DND-41 (cell line): Measurements from ENCODE around the gene CAV2.

ENCODE experiments used
- ATAC-seq: fragments of 200-7000 bp; cut with Tn5 transposase; 3 replicates; pipeline ENCODE4 v1.9.1; 2021; ENCODE audit warnings: low read depth; ENCODE audit not compliant: insufficient read depth
- DNase-seq: peaks from one replicate; pipeline ENCODE4 v3.0.0-alpha.2; 2020
- H2AFZ ChIP-seq: 2 replicates; pipeline ENCODE4 v1.6.0; 2012; ENCODE audit warnings: low read depth, low read length
- H3K27ac ChIP-seq: 2 replicates; pipeline ENCODE4 v1.5.1; 2012; ENCODE audit warnings: low read length, inconsistent platforms
- H3K27me3 ChIP-seq: fragments of 200-600 bp; sonication (generic); 2 replicates; pipeline ENCODE4 v1.6.0; 2012; ENCODE audit warnings: low read length, mild to moderate bottlenecking, inconsistent platforms; ENCODE audit not compliant: insufficient read depth, poor library complexity
- H3K36me3 ChIP-seq: 2 replicates; pipeline ENCODE4 v1.5.1; 2012; ENCODE audit warnings: low read length, inconsistent platforms; ENCODE audit not compliant: insufficient read depth
- H3K4me1 ChIP-seq: 2 replicates; pipeline ENCODE4 v1.5.1; 2012; ENCODE audit warnings: mild to moderate bottlenecking, low read length; ENCODE audit not compliant: insufficient read depth
- H3K4me2 ChIP-seq: 2 replicates; pipeline ENCODE4 v1.6.0; 2012; ENCODE audit warnings: mild to moderate bottlenecking, moderate library complexity, low read length, inconsistent platforms; ENCODE audit not compliant: insufficient read depth
- H3K4me3 ChIP-seq, 2 experiments: fragments of 200-600 bp in 1 of 2; shearing (Covaris generic) in 1 of 2; 2 replicates each; pipeline ENCODE4 v1.5.1; 2012 to 2016; ENCODE audit warnings: inconsistent platforms in 2 of 2, low read length in 2 of 2, mild to moderate bottlenecking in 2 of 2, low read depth in 1 of 2, moderate library complexity in 1 of 2
- H3K79me2 ChIP-seq: 2 replicates; pipeline ENCODE4 v1.6.0; 2012; ENCODE audit warnings: low read length, inconsistent platforms; ENCODE audit not compliant: insufficient read depth
- H3K9ac ChIP-seq: 2 replicates; pipeline ENCODE4 v1.6.0; 2012; ENCODE audit warnings: low read depth, mild to moderate bottlenecking, inconsistent platforms, low read length, moderate library complexity
- H3K9me3 ChIP-seq: 2 replicates; pipeline ENCODE4 v1.5.1; 2012; ENCODE audit warnings: low read length, moderate library complexity, mild to moderate bottlenecking, inconsistent platforms; ENCODE audit not compliant: insufficient read depth, severe bottlenecking
- H4K20me1 ChIP-seq: 2 replicates; pipeline ENCODE4 v1.6.0; 2012; ENCODE audit warnings: low read length; ENCODE audit not compliant: insufficient read depth
- EZH2 ChIP-seq: IDR thresholded peaks from 3 replicates; pipeline ENCODE4 v1.6.1; 2012; ENCODE audit warnings: borderline replicate concordance, low read depth, mild to moderate bottlenecking, moderate library complexity, low read length, inconsistent platforms; ENCODE audit not compliant: severe bottlenecking
- TF ChIP-seq, protein P1 (sequence below): IDR thresholded peaks from 2 replicates; pipeline ENCODE4 v1.5.1; 2012; ENCODE audit warnings: borderline replicate concordance, low read length, moderate library complexity, mild to moderate bottlenecking; ENCODE audit not compliant: poor library complexity, severe bottlenecking; ENCODE audit errors: extremely low read depth

The CAV2 gene

DNA sequence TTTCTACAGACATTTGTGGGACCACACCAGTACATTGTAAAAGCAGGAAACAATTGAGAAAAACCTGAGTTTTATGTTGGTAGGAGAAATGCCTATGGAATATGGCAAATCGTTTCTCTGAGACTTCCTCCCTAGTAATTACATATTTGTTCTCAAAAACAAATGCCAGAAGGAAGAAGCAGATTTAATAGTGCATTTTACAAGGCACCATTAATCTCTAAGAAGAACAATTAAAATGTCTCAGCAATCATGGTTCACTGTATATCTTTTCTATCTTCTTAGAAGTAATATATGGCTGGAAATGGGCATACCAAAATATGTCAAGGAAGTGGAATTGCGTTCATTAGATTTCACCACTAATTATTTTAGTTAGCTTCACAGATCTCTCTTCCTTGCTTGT, 38.6 kb downstream of the CAV2 start:
- H3K9me3 ChIP-seq = no peaks in the 10 kb centered on the region
- no peaks in the 10 kb centered on the region for H3K27me3 ChIP-seq
- no peak for DNase-seq
- H3K4me1 ChIP-seq = no peaks in the 10 kb centered on the region
- H2AFZ ChIP-seq = no peak overlapping the region
- H3K9ac ChIP-seq = no peak overlapping the region
- H3K79me2 ChIP-seq = no peaks in the 10 kb centered on the region
- no peak overlapping the region for H3K4me2 ChIP-seq
- no peak overlapping the region for H3K27ac ChIP-seq
- no peak overlapping the region for H3K4me3 ChIP-seq
- H4K20me1 ChIP-seq = no peaks in the 10 kb centered on the region
- no peaks in the 10 kb centered on the region for H3K36me3 ChIP-seq
- TF ChIP-seq, protein P1, sequence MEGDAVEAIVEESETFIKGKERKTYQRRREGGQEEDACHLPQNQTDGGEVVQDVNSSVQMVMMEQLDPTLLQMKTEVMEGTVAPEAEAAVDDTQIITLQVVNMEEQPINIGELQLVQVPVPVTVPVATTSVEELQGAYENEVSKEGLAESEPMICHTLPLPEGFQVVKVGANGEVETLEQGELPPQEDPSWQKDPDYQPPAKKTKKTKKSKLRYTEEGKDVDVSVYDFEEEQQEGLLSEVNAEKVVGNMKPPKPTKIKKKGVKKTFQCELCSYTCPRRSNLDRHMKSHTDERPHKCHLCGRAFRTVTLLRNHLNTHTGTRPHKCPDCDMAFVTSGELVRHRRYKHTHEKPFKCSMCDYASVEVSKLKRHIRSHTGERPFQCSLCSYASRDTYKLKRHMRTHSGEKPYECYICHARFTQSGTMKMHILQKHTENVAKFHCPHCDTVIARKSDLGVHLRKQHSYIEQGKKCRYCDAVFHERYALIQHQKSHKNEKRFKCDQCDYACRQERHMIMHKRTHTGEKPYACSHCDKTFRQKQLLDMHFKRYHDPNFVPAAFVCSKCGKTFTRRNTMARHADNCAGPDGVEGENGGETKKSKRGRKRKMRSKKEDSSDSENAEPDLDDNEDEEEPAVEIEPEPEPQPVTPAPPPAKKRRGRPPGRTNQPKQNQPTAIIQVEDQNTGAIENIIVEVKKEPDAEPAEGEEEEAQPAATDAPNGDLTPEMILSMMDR = no peak
- TF ChIP-seq EZH2 = no peak
- ATAC-seq = no peak

DNA sequence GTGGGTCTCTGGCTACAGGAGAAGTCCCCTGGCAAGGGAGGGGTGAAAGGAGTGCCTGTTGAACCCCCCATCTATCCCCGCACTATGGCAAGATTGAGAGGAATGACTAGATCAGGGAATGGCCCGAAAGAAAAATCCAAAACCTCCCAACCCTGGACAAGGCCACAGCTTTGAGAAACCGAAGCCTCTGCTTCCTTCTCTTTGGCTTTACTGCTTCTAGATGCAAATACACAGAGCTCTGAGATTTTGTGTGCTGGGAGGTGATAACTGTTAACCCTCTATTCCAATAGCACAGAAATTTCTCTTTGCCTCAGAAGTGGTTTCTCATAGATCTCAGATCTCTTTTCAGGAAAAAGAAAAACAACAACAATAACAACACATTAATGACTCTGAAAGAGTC, 40.3 kb downstream of the CAV2 start:
- no peak overlapping the region for H2AFZ ChIP-seq
- no peaks in the 10 kb centered on the region for H3K4me1 ChIP-seq
- no peaks in the 10 kb centered on the region for H3K36me3 ChIP-seq
- no peak overlapping the region for H3K4me3 ChIP-seq
- H3K4me2 ChIP-seq = no peak overlapping the region
- no peaks in the 10 kb centered on the region for H3K9me3 ChIP-seq
- H3K79me2 ChIP-seq = no peaks in the 10 kb centered on the region
- no peak for ATAC-seq
- no peak for DNase-seq
- no peaks in the 10 kb centered on the region for H4K20me1 ChIP-seq
- peaks cover 12% of the 10 kb centered on the region for H3K27me3 ChIP-seq
- TF ChIP-seq, protein P1 = no peak
- TF ChIP-seq EZH2 = no peak
- H3K27ac ChIP-seq = no peak overlapping the region
- no peak overlapping the region for H3K9ac ChIP-seq

GRCh38 chr7:116540743-116541142, 41.2 kb downstream of the CAV2 start:
- no peak overlapping the region for H3K27ac ChIP-seq

More at GRCh38 chr7:116540743-116541142, 41.2 kb downstream of the CAV2 start:
- TF ChIP-seq, protein P1 = no peak
- TF ChIP-seq EZH2 = no peak
- no peak overlapping the region for H3K4me3 ChIP-seq
- no peaks in the 10 kb centered on the region for H3K79me2 ChIP-seq
- peaks cover 12% of the 10 kb centered on the region for H3K27me3 ChIP-seq
- H2AFZ ChIP-seq = no peak overlapping the region
- no peak overlapping the region for H3K4me2 ChIP-seq
- DNase-seq (no peak), ATAC-seq (no peak)
- no peaks in the 10 kb centered on the region for H4K20me1 ChIP-seq
- no peaks in the 10 kb centered on the region for H3K9me3 ChIP-seq
- no peaks in the 10 kb centered on the region for H3K36me3 ChIP-seq
- no peak overlapping the region for H3K9ac ChIP-seq
- no peaks in the 10 kb centered on the region for H3K4me1 ChIP-seq
